Stimulated activated naive CD4-positive, alpha-beta T cell treated with Interleukin-2 at 50 U/mL for 16 hours (primary cell): Measurements from ENCODE around the gene SCAMP3.
"Not testable (repeated sequence)": the region's sequence is repeated elsewhere in the genome, so short reads cannot be mapped to it uniquely, and the experiment has no call there.

Experiments used
- DNase-seq: peaks from one replicate; lab custom pipeline; 2025; lab: John Stamatoyannopoulos, UW

SCAMP3 gene

DNA sequence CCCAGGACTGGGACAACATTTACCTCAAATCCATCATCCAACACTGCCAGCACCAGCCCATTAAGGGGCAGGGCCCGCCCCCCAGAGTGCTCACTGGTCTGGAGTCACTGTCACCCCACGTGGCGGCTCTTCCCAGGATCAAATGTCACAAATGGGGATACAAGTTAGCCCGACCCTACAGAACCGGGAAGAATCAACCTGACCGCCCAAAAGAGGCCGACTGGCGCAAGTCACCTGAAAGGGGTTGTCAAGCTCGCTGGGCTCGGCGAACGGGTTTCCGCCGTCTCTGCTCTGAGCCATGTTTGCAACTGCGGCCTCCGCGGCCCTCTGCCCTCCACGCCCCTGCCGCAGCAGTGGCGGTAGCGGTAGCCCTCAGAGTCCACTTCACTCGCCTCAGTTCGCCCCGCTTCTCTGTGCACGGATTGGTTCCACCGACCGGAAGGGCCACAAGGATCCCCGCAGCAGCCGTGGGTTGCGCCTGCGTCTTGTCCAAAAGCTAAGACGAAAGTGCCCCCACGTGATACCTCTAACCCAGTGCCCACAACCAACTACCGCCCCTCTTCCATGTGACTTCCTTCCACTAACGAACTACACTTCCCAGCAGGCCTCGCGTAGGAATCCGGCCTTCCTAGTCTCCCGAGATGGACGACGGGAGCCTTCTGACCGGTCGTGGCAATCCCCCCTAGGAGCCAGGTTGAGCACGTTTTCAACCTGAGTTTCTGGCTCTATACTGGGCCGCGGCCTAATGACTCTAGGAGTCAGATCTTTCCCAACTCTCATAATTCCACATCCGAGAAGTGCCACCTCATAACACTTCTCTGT lies at the start of gene SCAMP3:
Gene SCAMP3, minus strand, starts transcription at position 509 of the 822 bp plus-strand sequence. Its CDS starts 209 bp downstream, at position 300.
- peak; percentile 89 for DNase-seq

DNA sequence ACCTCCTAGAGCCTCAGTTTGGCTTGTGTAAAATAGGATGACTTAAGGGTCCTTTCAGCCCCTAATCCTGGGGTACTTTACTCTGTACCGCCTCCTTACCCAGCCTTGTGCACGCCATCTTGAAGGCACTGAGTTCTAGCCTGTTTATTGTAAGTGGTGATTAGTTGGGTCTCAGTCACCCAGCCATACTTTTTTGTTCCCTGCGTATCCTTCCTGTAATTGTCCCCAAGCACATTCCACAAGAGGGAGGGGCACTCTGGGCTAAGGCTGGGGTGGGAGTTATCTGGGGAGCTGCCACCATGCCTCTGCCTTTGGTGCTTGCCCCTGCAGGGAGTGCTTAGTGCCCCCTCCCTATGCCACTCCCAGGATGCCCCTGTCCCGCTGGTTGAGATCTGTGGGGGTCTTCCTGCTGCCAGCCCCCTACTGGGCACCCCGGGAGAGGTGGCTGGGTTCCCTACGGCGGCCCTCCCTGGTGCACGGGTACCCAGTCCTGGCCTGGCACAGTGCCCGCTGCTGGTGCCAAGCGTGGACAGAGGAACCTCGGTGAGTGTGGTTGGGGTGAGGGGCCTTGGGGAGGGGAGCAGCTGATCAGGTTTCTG lies 47.4 kb upstream of the SCAMP3 start:
- DNase-seq = no peak

DNA sequence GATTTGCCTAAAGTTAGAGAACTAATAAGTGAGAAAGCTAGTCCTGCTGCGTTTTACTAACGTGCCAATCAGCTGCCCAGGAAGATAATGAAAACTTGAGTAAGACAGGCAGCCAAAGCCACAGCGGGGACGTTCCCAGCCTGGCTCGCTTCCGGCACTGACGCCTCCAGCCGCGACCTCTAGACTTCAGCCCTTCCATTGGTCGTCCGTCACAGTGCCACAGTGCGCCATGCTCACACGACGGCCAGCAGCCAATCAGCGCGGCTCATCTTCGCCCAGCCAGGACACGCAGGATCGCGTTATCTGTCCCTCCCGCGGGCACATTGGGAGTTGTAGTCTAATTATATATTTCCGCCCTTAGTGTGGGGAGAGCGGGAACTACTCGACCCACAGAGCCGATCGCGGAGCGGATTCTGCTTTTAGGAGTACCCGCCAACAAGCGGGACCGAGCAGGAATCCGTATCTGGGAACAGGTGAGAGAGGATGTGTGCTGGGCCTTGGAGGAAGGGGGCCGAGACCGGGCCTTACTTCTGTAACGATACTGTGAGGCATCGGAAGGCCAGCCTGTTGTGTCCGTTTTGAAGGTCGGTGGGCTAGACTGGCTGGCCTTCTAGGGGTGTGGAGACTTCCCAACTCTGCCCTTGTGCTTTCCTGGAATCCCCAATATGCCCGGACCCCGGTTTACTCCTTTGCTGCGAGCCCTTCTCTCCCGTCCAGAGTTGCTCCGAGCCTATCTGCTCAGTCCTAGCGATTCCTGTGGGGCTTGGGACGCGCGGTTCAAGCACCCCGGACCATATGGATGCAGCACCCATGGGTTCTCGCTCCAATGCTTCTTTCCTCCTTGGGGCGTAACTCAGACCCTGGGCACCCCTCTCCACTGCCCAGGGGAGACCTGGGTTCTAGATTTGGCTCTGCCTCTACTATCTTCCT lies 46.6 kb upstream of the SCAMP3 start, which contains the start of gene FDPS:
Gene FDPS, plus strand, starts transcription at position 374 of the 930 bp plus-strand sequence. CDS start 924 bp downstream, outside the sequence.
- peak; percentile 98 for DNase-seq

DNA sequence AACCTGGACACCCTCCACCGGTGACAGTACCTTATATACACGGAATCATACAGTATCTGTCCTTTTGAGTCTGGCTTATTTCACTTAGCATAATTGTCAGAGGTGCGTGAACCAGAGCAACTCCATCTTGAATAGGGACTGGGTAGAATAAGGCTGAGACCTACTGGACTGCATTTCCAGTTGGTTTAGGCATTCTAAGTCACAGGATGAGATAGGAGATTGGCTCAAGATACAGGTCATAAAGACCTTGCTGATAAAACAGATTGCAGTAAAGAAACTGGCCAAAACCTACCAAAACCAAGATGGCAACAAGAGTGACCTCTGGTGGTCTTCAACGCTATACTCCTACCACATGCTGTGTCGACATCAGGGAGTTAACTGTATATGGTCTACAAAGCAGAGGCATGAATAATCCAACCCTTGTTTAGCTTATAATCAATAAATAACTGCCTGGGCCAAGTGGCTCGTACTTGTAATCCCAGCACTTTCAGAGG lies 45.1 kb upstream of the SCAMP3 start:
- no peak for DNase-seq

DNA sequence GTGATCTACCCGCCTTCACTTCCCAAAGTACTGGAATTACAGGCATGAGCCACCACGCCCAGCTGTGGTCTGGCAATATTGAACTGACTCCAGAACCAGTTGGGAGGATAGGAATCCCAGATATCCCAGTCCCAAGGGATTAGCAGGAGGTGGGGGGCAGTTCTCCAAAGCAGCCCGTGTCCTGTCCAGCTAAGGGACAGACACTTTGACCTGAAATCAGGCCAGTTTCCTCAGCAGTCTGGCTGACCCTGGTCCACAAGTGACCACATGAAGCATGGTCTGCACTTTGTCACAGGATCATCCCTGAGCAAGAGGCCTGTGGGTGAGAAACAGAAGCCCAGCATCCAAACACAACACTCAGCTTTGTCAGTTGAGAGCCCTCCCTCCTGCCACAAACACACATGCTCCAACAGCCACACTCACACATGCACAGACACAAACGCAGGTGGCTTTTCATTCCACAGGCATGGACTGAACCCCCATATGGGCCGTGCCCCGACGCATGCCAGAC lies 43.8 kb upstream of the SCAMP3 start:
- no peak for DNase-seq

DNA sequence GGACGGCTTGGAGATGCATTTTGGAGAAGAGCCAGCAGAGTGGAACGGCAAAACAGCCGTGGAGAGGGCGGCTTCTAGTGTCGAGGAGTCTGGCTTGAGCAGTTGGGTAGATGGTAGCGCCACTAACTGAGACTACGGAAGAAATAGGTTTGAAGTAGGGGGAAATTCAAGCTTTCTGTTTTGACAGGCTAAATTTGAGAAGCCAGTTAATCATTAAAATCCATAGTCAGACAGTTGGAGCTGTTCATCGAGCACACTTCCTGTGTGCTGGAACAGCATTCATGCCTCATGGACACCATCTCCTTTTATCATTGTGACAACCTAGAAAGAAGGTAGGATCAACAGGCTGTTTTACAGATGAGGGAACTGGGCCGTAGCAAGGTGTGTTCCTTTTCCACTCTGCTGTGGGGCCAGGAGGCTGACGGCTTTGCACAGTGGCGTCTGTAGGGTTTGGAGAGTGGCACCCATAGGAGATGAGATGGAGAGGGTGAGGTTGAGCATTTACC lies 42.5 kb upstream of the SCAMP3 start:
- DNase-seq = no peak

DNA sequence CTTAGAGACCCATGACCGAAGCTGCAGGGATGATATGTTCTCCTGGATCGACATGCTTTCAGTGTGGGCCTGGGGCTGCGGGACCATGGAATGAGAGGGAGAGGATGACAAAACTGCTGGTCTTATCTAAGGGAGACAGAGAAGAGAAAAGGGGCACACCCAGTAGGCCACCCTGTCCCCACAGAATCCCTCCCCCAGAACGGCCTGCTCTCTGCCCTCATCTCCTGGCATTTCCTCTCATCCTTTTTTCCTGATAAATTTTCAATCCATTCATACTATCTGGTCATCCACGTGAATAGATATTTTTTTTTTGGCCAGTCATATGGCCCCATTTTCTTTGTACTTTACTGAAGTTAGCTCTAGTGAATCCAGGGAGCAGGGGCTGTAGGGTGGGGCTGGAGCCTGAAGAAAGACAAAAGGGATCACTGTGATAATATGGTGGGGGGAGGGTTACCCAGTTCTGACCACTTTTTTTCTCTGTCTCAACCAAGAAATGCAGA lies 39.2 kb upstream of the SCAMP3 start, which contains the start of gene PKLR:
Gene PKLR, minus strand, starts transcription at position 97 of the 500 bp plus-strand sequence. Its CDS starts 43 bp downstream, at position 54.
- no peak for DNase-seq

DNA sequence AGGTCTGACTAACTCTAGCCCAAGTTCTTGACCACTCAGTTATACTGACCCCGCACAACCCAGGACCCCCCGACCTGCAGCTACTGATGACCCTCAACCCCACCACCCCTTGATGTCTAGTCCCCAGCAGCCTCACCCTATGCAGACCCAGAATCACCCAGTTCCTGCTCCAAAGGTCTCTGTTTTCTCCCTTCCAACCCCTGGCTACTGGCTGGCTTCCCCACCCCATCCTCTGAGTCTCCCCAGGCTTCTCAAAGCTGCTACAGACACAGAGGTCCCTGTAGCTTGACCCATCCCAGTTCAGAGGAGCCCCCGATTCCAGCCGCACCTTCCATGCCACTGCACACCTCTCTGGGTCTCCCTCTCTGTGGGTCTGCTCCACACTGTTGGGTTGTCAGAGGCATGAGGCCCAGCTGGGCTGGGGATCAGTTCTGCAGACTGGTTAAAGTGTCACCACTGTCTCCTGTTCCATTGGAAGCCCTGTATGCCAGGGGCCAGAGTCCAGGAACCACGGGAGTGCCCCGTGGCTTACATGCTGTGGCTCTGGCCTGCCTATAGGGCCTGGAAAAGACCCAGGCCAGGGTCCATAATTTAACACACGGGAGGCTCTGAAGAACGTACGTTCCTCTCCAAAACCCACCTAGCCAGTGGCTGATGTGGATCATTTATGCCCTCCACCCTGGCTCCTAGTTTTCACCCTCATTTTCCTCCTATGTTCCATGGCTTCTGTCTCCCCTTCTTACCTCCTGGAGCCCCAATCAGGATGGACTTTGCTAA lies 38.6 kb upstream of the SCAMP3 start:
- no peak for DNase-seq

DNA sequence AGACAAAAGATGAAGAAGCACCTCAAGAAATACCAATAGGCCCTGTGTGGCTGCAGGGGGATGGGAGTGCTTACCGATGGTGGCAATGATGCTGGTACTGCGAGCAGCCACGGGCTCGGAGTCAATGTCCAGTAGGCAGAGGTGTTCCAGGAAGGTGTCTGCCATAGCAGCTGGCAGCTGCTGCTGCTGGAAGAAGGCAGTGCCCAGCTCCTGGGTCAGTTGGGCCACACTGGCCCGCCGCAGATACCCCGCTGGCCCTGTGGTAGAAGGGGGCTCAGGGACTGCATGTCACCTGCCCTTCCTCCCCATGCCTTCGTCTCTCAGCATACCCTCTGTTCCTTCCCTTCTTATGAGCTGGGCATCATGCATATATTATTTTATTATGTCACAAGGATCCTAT lies 37.9 kb upstream of the SCAMP3 start:
- no peak for DNase-seq

DNA sequence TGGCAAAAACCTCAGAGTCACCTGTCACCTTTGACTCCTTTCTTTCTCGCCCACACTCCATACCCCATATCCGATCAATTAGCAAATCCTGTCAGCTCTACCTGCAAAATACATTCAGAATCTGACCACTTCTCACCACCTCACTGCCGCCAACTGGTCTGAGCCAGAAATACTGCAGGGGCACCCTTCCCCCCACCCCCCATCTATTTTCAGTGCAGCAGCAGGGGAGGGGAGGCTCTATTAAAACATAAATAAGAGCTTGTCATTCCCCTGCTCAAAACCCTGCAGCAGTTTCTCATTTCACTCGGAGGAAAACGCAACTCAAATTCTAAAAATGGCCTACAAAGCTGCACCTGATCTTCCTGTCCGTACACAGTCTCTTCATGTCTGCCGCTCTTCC lies 35.2 kb upstream of the SCAMP3 start:
- DNase-seq = no peak

DNA sequence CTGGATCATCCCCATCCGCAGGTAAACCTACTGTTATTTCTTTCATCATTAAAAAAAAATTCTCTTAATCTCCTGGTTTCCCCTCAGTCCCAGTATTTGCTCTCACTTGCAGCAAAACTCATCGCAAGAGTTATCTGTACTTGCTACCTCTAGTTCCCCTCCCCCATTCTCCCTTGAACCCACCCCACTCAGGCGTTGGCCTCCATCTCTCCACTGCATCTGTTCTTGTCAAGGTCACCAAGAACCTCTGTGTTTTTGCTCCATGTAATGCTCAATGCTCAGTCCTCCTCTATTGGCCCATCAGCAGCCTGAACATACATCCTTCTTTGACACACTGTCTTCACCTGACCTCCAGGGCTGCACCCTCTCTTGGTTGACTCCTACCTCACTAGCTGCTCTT lies 34.5 kb upstream of the SCAMP3 start:
- DNase-seq = no peak

DNA sequence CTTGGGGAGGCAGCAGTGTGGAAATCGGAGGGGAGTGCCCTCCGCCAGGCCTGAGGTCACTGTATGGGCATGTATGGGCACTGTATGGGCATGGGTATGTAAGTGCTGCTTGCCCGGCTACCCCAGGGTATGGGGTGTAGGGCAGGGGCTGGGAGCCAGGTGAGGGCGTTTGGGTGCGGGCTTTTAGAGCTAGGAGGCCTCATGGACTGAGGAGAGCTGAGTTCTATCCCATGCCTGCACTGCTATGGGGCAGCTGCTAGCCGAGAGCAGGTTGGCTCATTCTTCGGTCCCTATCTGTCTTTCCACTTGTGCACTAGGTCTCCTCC lies 33.7 kb upstream of the SCAMP3 start:
- no peak for DNase-seq

DNA sequence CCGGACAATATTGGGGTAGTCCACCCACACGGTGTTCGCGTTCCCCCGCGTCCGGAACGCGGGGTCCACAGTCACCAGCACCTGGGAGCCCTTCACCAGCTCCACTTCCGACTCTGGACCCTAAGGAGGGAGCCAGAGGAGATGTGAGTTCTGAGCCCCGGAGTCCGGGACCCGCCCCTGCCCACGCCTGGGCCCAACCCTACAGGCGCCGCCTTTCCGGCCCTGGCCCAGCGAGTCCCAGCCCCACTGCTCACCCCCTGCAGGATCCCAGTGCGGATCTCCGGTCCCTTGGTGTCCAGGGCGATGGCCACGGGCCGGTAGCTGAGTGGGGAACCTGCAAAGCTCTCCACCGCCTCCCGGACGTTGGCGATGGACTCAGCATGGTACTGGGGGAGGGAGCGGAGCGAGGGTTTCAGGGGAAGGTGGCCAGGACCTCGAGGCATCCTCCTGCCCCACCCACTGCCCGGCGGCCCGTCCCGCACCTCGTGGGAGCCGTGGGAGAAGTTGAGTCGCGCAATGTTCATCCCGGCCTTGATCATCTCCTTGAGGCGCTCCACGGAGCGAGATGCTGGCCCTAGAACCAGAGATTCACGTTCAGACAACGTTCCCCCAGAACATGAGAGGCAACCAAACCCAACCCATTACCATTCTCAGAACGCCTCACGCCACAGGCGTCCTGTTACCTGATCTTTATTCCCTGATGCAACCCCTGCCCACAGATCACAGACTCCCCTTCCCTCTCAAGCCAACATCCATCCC lies 33.2 kb upstream of the SCAMP3 start:
- DNase-seq = no peak

DNA sequence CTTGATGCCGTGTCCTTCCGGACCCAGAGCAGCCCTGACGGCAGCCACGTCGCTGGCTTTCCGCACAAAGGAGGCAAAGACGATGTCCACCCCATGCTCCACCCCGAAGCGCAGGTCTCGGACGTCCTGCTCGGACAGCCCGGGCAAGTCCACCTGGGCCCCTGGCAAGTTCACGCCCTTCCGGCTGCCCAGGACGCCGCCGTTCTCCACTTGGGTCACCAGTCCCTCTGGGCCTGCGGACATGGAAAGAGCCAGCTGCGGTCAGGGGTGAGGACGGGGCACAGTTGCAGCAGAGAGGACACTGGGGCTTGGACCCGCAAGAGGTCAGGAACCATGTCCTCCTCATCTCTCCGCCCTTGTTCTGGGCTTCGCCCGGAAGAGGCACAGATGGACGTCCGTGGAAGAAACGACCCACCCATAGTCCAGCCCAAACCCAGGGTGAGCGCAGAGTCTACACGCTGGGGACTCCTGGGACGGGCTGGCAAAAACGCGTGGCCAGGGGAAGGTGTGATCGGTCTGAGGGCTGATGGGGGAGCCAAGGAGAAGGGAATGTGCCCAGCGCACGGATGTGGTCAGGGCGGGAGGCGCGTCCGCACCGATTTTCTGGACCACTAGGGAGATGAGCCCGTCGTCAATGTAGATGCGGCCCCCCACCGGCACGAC lies 32.5 kb upstream of the SCAMP3 start:
- no peak for DNase-seq

DNA sequence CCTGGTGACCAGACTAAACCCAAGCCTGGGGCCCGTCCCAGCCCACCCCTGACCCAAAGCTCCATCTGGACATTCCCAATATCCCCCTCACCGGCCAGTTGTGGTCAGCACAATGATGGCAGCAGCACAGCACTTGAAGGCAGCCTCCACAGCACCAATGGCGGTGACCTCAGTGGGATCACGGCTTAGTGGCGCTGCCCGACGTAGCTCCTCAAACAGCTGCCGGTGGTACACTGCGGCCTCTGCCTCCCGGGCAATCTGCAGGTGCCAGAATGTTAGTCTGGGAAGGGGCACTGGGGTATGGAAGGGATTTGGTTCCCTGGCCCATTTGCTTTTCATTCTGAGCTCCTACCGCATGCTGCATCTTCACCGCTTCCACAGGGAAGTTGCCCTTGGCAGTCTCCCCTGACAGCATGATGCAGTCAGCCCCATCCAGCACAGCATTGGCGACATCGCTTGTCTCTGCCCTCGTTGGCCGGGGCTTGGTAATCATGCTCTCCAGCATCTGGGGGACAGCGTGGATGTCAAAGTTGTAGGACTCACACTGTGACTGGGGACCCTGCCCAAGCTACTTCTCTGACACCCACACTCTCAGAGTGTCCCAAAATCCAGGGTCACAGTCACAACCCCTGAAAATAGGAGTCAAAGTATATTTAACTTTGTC lies 31.1 kb upstream of the SCAMP3 start:
- no peak for DNase-seq

DNA sequence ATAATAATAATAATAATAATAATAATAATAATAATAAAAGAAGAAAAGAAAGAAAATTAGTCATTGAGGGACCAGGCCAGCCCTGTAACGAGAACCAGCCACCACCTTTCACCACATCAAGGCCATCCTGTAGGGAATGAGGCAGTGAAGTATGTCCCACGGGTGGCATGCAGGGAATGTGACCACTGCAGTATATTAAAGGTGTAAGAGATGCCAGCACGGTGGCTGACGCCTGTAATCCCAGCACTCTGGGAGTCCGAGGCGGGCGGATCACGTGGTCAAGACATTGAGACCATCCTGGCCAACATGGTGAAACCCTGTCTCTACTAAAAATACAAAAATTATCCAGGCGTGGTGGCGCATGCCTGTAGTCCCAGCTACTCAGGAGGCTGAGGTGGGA lies 28.8 kb upstream of the SCAMP3 start:
- DNase-seq = not testable (repeated sequence)

DNA sequence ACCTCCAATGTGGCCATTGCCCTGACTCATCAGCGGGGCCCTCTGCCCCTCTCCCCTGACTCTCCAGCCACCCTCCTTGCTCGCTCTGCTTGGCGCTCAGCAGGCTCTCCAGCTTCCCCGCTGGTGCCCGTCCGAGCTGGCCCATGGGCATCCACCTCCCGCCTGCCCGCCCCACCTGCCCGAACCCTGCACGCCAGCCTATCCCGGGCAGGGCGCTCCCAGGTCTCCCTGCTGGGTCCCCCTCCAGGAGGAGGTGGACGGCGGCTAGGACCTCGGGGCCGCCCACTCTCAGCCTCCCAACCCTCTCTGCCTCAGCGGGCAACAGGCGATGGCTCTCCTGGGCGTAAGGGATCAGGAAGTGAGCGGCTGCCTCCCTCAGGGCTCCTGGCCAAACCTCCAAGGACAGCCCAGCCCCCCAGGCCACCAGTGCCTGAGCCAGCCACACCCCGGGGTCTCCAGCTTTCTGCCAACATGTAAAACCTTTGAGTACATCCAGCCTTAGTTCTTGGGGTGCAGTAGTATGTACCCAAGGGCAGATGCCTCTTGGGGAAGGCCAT lies 25.9 kb upstream of the SCAMP3 start:
- no peak for DNase-seq

DNA sequence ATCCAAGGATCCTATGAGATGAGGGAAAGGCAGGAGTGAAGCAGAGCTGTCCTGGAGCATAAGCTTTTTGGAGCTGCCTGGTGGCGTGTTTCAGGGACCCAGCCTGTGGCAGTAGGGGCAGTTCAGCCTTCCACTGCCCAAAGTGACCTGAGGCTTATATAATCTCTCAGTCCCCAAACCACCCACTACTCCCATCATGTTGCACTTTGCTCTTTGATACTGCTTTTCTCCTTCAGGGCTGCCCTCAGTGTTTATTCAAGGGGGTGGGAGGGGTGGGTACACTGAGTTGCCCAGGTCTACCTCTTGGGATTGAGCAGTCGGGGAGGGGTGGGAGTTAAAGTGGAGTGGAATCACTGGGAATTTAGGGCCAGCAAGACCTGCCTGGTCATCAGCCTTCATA lies 24.4 kb upstream of the SCAMP3 start:
- no peak for DNase-seq

DNA sequence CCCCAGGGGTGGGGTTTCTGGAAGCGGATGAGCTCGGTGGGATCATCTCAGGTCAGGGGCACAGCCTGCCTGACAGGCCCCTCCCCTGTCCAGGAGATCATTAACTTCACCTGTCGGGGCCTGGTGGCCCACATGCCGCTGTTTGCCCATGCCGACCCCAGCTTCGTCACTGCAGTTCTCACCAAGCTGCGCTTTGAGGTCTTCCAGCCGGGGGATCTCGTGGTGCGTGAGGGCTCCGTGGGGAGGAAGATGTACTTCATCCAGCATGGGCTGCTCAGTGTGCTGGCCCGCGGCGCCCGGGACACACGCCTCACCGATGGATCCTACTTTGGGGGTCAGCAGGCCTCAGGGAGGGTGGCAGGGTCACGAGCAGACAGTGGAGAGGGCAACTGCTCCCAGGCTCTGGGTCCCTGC lies 23.5 kb upstream of the SCAMP3 start:
- no peak for DNase-seq
